ENCODE results near the gene CD70.
"Not testable (repeated sequence)": the region's sequence is repeated elsewhere in the genome, so short reads cannot be mapped to it uniquely, and the experiment has no call there.

Gene CD70

GRCh38 chr19:6590827-6591319, at the start of gene CD70:
Gene CD70 (minus strand): TSS chr19:6591150. CDS start chr19:6591002, 148 bp downstream.
- DNase-seq = peak; percentile 78

GRCh38 chr19:6640333-6640732, 49.4 kb upstream of the CD70 start:
- not testable (repeated sequence) for DNase-seq

- DNase-seq = no peak
Measured at GRCh38 chr19:6639439-6639838, 48.5 kb upstream of the CD70 start.

- DNase-seq = not testable (repeated sequence)
Measured at GRCh38 chr19:6633456-6633813, 42.5 kb upstream of the CD70 start.

GRCh38 chr19:6632747-6633455, 42.0 kb upstream of the CD70 start:
- DNase-seq = peak; percentile 52

GRCh38 chr19:6632002-6632621, 41.2 kb upstream of the CD70 start:
- DNase-seq = peak; percentile 89

GRCh38 chr19:6626764-6627163, 35.8 kb upstream of the CD70 start:
- DNase-seq = no peak

- DNase-seq = no peak
Measured at GRCh38 chr19:6617374-6617773, 26.4 kb upstream of the CD70 start.

- DNase-seq = no peak
Measured at GRCh38 chr19:6616011-6616410, 25.1 kb upstream of the CD70 start.

GRCh38 chr19:6613711-6614110, 22.8 kb upstream of the CD70 start:
- DNase-seq = no peak

- DNase-seq = no peak
Measured at GRCh38 chr19:6610934-6611852, 20.2 kb upstream of the CD70 start.

- no peak for DNase-seq
Measured at GRCh38 chr19:6608940-6609339, 18.0 kb upstream of the CD70 start.

- DNase-seq = not testable (repeated sequence)
Measured at GRCh38 chr19:6608146-6608545, 17.2 kb upstream of the CD70 start.

- not testable (repeated sequence) for DNase-seq
Measured at GRCh38 chr19:6606276-6607070, 15.5 kb upstream of the CD70 start.

- no peak for DNase-seq
Measured at GRCh38 chr19:6604906-6605305, 14.0 kb upstream of the CD70 start.

GRCh38 chr19:6602729-6603114, 11.8 kb upstream of the CD70 start:
- peak; percentile 25 for DNase-seq

GRCh38 chr19:6601537-6602052, 10.6 kb upstream of the CD70 start:
- peak; percentile 32 for DNase-seq

- DNase-seq = not testable (repeated sequence)
Measured at GRCh38 chr19:6600951-6601536, 10.1 kb upstream of the CD70 start.

- no peak for DNase-seq
Measured at GRCh38 chr19:6599866-6600454, 9.0 kb upstream of the CD70 start.

GRCh38 chr19:6598254-6598892, 7.4 kb upstream of the CD70 start:
- not testable (repeated sequence) for DNase-seq

Measured in CD4-positive, alpha-beta T cell treated with Interleukin-21 for 1 hour (primary cell).